HEK293 (cell line): ENCODE measurements around the gene SPEM3.

ENCODE experiments used
- CTCF ChIA-PET: fragments of 350-600 bp; formaldehyde crosslinking; extraction: SDS; loops from one replicate; lab custom pipeline; 2021; ENCODE audit warnings: antibody characterized with exemption; lab: Yijun Ruan, JAX
- POLR2A ChIA-PET: fragments of 300-600 bp; formaldehyde crosslinking; extraction: SDS; loops from one replicate; lab custom pipeline; 2020; ENCODE audit warnings: antibody characterized with exemption, inconsistent platforms; lab: Yijun Ruan, JAX
- H3K27ac ChIP-seq: fragments of 200-500 bp; sonication (Bioruptor generic); 2 replicates; pipeline ENCODE4 v1.5.1; 2014; ENCODE audit warnings: low read depth, low read length, control low read depth, inconsistent platforms; ENCODE audit errors: extremely low read depth
- H3K36me3 ChIP-seq, 2 experiments: fragments of 200-500 bp in 1 of 2; sonication (Bioruptor generic) in 1 of 2; 1 replicate in 1 of 2; 2 replicates in 1 of 2; pipeline ENCODE4 v1.5.1; 2014 to 2017; ENCODE audit warnings: inconsistent platforms in 2 of 2, low read length in 2 of 2; ENCODE audit not compliant: control insufficient read depth in 2 of 2, insufficient read depth in 1 of 2
- H3K4me1 ChIP-seq: fragments of 200-500 bp; sonication (Bioruptor generic); 2 replicates; pipeline ENCODE4 v1.5.1; 2014; ENCODE audit warnings: mild to moderate bottlenecking, low read length, inconsistent platforms; ENCODE audit not compliant: control insufficient read depth, insufficient read depth
- H3K4me3 ChIP-seq: 2 replicates; pipeline ENCODE4 v1.5.1; 2011; ENCODE audit warnings: low read depth, mild to moderate bottlenecking, control low read depth, low read length, moderate library complexity
- H3K9me3 ChIP-seq: fragments of 200-500 bp; sonication (Bioruptor generic); 2 replicates; pipeline ENCODE4 v1.5.1; 2014; ENCODE audit warnings: low read depth, low read length, inconsistent platforms; ENCODE audit not compliant: control insufficient read depth, insufficient read depth
- FEZF1 ChIP-seq: fragments of 450-650 bp; formaldehyde crosslinking; IDR thresholded peaks from 2 replicates; pipeline ENCODE4 v1.5.1; 2016; ENCODE audit warnings: missing biosample characterization, missing genetic modification characterization
- GLI4 ChIP-seq: fragments of 450-650 bp; formaldehyde crosslinking; IDR thresholded peaks from 2 replicates; pipeline ENCODE4 v1.5.1; 2016; ENCODE audit warnings: missing biosample characterization, missing genetic modification characterization
- GLIS1 ChIP-seq: fragments of 450-650 bp; formaldehyde crosslinking; IDR thresholded peaks from 2 replicates; pipeline ENCODE4 v1.5.1; 2016; ENCODE audit warnings: missing biosample characterization, missing genetic modification characterization
- KLF1 ChIP-seq: fragments of 450-650 bp; formaldehyde crosslinking; IDR thresholded peaks from 2 replicates; pipeline ENCODE4 v1.5.1; 2016; ENCODE audit warnings: missing biosample characterization, missing genetic modification characterization
- PRDM1 ChIP-seq: fragments of 450-650 bp; formaldehyde crosslinking; IDR thresholded peaks from 2 replicates; pipeline ENCODE4; 2016; ENCODE audit warnings: missing biosample characterization, missing genetic modification characterization
- RBAK ChIP-seq: fragments of 450-650 bp; formaldehyde crosslinking; IDR thresholded peaks from 2 replicates; pipeline ENCODE4 v1.5.1; 2016; ENCODE audit warnings: missing biosample characterization, missing genetic modification characterization
- SP2 ChIP-seq: fragments of 450-650 bp; formaldehyde crosslinking; IDR thresholded peaks from 2 replicates; pipeline ENCODE4 v1.5.1; 2016; ENCODE audit warnings: missing biosample characterization, missing genetic modification characterization
- SP3 ChIP-seq: fragments of 450-650 bp; formaldehyde crosslinking; IDR thresholded peaks from 2 replicates; pipeline ENCODE4 v1.5.1; 2016; ENCODE audit warnings: missing biosample characterization, missing genetic modification characterization
- TRIM28 ChIP-seq: IDR thresholded peaks from 2 replicates; pipeline ENCODE4 v1.6.1; 2011; ENCODE audit warnings: low read length, control low read depth, borderline replicate concordance
- ZBTB1 ChIP-seq: fragments of 450-650 bp; formaldehyde crosslinking; IDR thresholded peaks from 2 replicates; pipeline ENCODE4 v1.5.1; 2016; ENCODE audit warnings: missing biosample characterization, missing genetic modification characterization
- ZBTB17 ChIP-seq: fragments of 450-650 bp; formaldehyde crosslinking; IDR thresholded peaks from 2 replicates; pipeline ENCODE4 v1.5.1; 2016; ENCODE audit warnings: missing biosample characterization, missing genetic modification characterization
- ZBTB48 ChIP-seq: fragments of 450-650 bp; formaldehyde crosslinking; IDR thresholded peaks from 2 replicates; pipeline ENCODE4 v1.5.1; 2016; ENCODE audit warnings: missing biosample characterization, missing genetic modification characterization
- ZFP37 ChIP-seq: fragments of 450-650 bp; formaldehyde crosslinking; IDR thresholded peaks from 2 replicates; pipeline ENCODE4 v1.5.1; 2016; ENCODE audit warnings: missing biosample characterization, missing genetic modification characterization
- ZFP69B ChIP-seq: fragments of 450-650 bp; formaldehyde crosslinking; IDR thresholded peaks from 2 replicates; pipeline ENCODE4 v1.5.1; 2016; ENCODE audit warnings: missing biosample characterization, missing genetic modification characterization
- ZNF221 ChIP-seq: fragments of 450-650 bp; formaldehyde crosslinking; IDR thresholded peaks from 2 replicates; pipeline ENCODE4 v1.5.1; 2017; ENCODE audit warnings: missing biosample characterization, missing genetic modification characterization, borderline replicate concordance
- ZNF416 ChIP-seq: fragments of 450-650 bp; formaldehyde crosslinking; IDR thresholded peaks from 2 replicates; pipeline ENCODE4 v1.5.1; 2016; ENCODE audit warnings: missing biosample characterization, missing genetic modification characterization
- ZNF560 ChIP-seq: fragments of 450-650 bp; formaldehyde crosslinking; IDR thresholded peaks from 2 replicates; pipeline ENCODE4 v1.5.1; 2017; ENCODE audit warnings: missing biosample characterization, missing genetic modification characterization, borderline replicate concordance
- ZNF571 ChIP-seq: fragments of 450-650 bp; formaldehyde crosslinking; IDR thresholded peaks from 2 replicates; pipeline ENCODE4 v1.5.0; 2017; ENCODE audit warnings: missing biosample characterization, missing genetic modification characterization
- ZNF596 ChIP-seq: fragments of 450-650 bp; IDR thresholded peaks from 2 replicates; pipeline ENCODE4 v1.5.0; 2018; ENCODE audit warnings: missing biosample characterization, mild to moderate bottlenecking, missing genetic modification characterization, moderate library complexity
- ZNF621 ChIP-seq: fragments of 450-650 bp; formaldehyde crosslinking; IDR thresholded peaks from 2 replicates; pipeline ENCODE4 v1.5.1; 2017; ENCODE audit warnings: missing biosample characterization, missing genetic modification characterization
- ZNF785 ChIP-seq: fragments of 450-650 bp; formaldehyde crosslinking; IDR thresholded peaks from 2 replicates; pipeline ENCODE4 v1.5.1; 2016; ENCODE audit warnings: missing biosample characterization, missing genetic modification characterization
- ZSCAN23 ChIP-seq: fragments of 450-650 bp; formaldehyde crosslinking; IDR thresholded peaks from 2 replicates; pipeline ENCODE4 v1.5.1; 2016; ENCODE audit warnings: missing biosample characterization, missing genetic modification characterization
- ZSCAN30 ChIP-seq: fragments of 450-650 bp; IDR thresholded peaks from 2 replicates; pipeline ENCODE4 v1.5.1; 2018; ENCODE audit warnings: missing biosample characterization, mild to moderate bottlenecking, missing genetic modification characterization, moderate library complexity
- TF ChIP-seq, protein P1 (sequence below): fragments of 450-650 bp; formaldehyde crosslinking; IDR thresholded peaks from 2 replicates; pipeline ENCODE4 v1.5.1; 2017; ENCODE audit warnings: missing biosample characterization, missing genetic modification characterization
- TF ChIP-seq, protein P2 (sequence below): fragments of 450-650 bp; formaldehyde crosslinking; IDR thresholded peaks from 2 replicates; pipeline ENCODE4; 2016; ENCODE audit warnings: missing biosample characterization, missing genetic modification characterization
- TF ChIP-seq, protein P3 (sequence below): fragments of 450-650 bp; formaldehyde crosslinking; IDR thresholded peaks from 2 replicates; pipeline ENCODE4 v1.5.1; 2016; ENCODE audit warnings: missing biosample characterization, missing genetic modification characterization
- TF ChIP-seq, protein P4 (sequence below): fragments of 450-650 bp; formaldehyde crosslinking; IDR thresholded peaks from 2 replicates; pipeline ENCODE4 v1.5.1; 2017; ENCODE audit warnings: missing biosample characterization, missing genetic modification characterization
- TF ChIP-seq, protein P5 (sequence below): fragments of 450-650 bp; formaldehyde crosslinking; IDR thresholded peaks from 2 replicates; pipeline ENCODE4 v1.5.1; 2017; ENCODE audit warnings: missing biosample characterization, mild to moderate bottlenecking, missing genetic modification characterization, moderate library complexity

SPEM3 gene

DNA sequence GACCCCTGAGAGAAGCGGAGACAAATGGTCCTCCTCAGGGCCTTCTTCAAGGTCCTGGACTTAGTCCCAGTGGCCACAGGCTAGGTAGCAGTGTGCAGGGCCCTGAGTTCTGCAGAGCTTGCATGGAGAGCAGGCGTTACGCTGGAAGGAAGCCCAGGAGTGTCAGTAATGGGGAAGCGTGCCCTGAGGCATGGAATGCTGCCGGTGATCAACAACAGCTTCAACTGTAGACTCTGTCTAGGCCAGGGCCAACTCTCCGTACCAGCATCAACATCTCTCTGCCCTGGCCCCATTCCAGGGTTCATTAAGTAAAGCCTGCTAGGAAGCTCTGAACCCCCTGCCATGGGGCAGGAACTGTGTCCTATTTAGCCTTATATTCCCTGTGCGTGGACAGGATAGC lies 48.3 kb upstream of the SPEM3 start:
- TF ChIP-seq GLI4 (tag by site-specific recombination) (no peak), ZBTB1 (tag by site-specific recombination) (no peak), PRDM1 (no peak), ZNF221 (no peak), ZNF785 (tag by site-specific recombination) (no peak), ZSCAN23 (no peak), SP3 (tag by site-specific recombination) (no peak), ZNF621 (no peak), FEZF1 (tag by site-specific recombination) (no peak), ZNF596 (tag by site-specific recombination) (no peak), ZFP69B (no peak), RBAK (tag by site-specific recombination) (no peak)
- TF ChIP-seq, protein P1, sequence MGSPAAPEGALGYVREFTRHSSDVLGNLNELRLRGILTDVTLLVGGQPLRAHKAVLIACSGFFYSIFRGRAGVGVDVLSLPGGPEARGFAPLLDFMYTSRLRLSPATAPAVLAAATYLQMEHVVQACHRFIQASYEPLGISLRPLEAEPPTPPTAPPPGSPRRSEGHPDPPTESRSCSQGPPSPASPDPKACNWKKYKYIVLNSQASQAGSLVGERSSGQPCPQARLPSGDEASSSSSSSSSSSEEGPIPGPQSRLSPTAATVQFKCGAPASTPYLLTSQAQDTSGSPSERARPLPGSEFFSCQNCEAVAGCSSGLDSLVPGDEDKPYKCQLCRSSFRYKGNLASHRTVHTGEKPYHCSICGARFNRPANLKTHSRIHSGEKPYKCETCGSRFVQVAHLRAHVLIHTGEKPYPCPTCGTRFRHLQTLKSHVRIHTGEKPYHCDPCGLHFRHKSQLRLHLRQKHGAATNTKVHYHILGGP, result no peak
- TF ChIP-seq, protein P2, sequence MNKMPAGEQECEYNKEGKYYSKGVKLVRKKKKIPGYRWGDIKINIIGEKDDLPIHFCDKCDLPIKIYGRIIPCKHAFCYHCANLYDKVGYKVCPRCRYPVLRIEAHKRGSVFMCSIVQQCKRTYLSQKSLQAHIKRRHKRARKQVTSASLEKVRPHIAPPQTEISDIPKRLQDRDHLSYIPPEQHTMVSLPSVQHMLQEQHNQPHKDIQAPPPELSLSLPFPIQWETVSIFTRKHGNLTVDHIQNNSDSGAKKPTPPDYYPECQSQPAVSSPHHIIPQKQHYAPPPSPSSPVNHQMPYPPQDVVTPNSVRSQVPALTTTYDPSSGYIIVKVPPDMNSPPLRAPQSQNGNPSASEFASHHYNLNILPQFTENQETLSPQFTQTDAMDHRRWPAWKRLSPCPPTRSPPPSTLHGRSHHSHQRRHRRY (tag by site-specific recombination), result no peak
- Histone ChIP-seq H3K4me3 (peak overlapping the region; percentile 47; the same call in 1 of the 2 replicates), H3K9me3 (no peaks in the 10 kb centered on the region), H3K27ac (no peak overlapping the region), H3K36me3 (no peaks in the 10 kb centered on the region), H3K4me1 (no peaks in the 10 kb centered on the region)
- CTCF ChIA-PET, result interaction anchor here (0.6 to 1.3 kb wide), 4 partner anchors 9 to 180 kb away, joined by 3 to 5 read pairs (median 4); no protein-coding TSS in a partner anchor
- POLR2A ChIA-PET, result interaction anchor here (1.3 kb wide), 1 partner anchor 24 kb away, joined by 9 read pairs; the partner anchor contains the start of gene TMEM256

DNA sequence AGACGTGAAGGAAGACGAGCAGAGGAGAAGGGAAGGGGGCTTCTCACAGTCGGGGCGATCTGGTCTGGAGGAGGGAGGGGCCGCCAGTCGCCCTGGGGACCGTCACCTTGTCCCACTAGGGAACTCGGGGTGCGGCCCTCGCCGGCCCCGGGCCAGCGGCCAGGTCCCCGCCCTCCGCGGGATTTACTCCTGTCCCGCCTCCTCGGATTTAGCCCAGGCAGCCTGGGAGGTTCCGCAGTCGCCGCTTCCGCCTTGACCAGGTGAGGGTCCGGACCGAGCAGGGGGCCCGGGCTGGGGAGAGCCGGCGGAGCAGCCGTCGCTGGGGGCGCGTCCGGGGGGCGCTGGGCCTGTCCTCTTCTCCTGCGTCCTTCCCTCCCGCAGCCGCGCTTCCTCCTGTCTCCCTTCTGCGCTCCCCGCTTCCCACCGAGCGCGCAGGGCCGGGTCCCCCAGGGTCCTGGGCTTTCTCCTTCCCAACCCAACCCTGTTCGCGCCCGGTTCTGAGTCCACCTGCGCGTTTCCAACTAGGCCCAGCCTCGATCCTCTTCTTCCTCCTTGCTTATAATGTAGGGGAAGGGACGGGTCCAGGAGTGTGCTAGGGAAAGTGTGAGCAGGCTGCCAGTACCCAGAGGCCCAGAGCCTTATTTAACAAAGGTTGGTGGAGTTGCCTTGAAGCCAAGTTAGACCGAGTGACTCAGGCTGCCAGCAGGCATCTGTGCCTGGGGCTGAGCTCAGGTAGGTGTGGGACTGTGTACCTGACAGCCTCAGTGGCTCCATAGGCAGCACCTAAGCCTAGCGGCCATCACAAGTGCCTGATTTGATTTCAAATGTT lies 47.6 kb upstream of the SPEM3 start, which contains the start of gene TNK1:
Gene TNK1, plus strand, starts transcription at position 235 of the 829 bp plus-strand sequence. CDS start 1,838 bp downstream, outside the sequence.
- Histone ChIP-seq H3K4me3 (peak within 1 kb of the TSS; percentile 47), H3K27ac (no peak within 1 kb of the TSS), H3K36me3 (no peaks in the 10 kb centered on the region), H3K4me1 (no peaks in the 10 kb centered on the region), H3K9me3 (no peaks in the 10 kb centered on the region)
- CTCF ChIA-PET, result interaction anchor here (0.7 to 1.3 kb wide), 4 partner anchors 18 to 180 kb away, joined by 3 to 5 read pairs (median 4); no protein-coding TSS in a partner anchor
- POLR2A ChIA-PET, result interaction anchor here (0.8 to 1.3 kb wide), 2 partner anchors 23 kb away, joined by 3 to 9 read pairs; partner anchors contain the start of gene TMEM256
- TF ChIP-seq ZNF560 (no peak), ZFP37 (no peak), ZSCAN30 (peak; percentile 48; the same call in 1 of the 2 replicates), SP2 (tag by site-specific recombination) (peak; percentile 54), GLIS1 (peak; percentile 86), KLF1 (tag by site-specific recombination) (peak; percentile 48; the same call in 1 of the 2 replicates), ZBTB48 (peak; percentile 62; the same call in 1 of the 2 replicates), ZNF571 (tag by site-specific recombination) (no peak), TRIM28 (no peak), ZBTB17 (tag by site-specific recombination) (no peak), ZNF416 (tag by site-specific recombination) (no peak)
- TF ChIP-seq, protein P3, sequence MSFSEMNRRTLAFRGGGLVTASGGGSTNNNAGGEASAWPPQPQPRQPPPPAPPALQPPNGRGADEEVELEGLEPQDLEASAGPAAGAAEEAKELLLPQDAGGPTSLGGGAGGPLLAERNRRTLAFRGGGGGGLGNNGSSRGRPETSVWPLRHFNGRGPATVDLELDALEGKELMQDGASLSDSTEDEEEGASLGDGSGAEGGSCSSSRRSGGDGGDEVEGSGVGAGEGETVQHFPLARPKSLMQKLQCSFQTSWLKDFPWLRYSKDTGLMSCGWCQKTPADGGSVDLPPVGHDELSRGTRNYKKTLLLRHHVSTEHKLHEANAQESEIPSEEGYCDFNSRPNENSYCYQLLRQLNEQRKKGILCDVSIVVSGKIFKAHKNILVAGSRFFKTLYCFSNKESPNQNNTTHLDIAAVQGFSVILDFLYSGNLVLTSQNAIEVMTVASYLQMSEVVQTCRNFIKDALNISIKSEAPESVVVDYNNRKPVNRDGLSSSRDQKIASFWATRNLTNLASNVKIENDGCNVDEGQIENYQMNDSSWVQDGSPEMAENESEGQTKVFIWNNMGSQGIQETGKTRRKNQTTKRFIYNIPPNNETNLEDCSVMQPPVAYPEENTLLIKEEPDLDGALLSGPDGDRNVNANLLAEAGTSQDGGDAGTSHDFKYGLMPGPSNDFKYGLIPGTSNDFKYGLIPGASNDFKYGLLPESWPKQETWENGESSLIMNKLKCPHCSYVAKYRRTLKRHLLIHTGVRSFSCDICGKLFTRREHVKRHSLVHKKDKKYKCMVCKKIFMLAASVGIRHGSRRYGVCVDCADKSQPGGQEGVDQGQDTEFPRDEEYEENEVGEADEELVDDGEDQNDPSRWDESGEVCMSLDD, result no peak
- TF ChIP-seq, protein P4, sequence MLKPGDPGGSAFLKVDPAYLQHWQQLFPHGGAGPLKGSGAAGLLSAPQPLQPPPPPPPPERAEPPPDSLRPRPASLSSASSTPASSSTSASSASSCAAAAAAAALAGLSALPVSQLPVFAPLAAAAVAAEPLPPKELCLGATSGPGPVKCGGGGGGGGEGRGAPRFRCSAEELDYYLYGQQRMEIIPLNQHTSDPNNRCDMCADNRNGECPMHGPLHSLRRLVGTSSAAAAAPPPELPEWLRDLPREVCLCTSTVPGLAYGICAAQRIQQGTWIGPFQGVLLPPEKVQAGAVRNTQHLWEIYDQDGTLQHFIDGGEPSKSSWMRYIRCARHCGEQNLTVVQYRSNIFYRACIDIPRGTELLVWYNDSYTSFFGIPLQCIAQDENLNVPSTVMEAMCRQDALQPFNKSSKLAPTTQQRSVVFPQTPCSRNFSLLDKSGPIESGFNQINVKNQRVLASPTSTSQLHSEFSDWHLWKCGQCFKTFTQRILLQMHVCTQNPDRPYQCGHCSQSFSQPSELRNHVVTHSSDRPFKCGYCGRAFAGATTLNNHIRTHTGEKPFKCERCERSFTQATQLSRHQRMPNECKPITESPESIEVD (tag by site-specific recombination), result no peak
- TF ChIP-seq, protein P5, sequence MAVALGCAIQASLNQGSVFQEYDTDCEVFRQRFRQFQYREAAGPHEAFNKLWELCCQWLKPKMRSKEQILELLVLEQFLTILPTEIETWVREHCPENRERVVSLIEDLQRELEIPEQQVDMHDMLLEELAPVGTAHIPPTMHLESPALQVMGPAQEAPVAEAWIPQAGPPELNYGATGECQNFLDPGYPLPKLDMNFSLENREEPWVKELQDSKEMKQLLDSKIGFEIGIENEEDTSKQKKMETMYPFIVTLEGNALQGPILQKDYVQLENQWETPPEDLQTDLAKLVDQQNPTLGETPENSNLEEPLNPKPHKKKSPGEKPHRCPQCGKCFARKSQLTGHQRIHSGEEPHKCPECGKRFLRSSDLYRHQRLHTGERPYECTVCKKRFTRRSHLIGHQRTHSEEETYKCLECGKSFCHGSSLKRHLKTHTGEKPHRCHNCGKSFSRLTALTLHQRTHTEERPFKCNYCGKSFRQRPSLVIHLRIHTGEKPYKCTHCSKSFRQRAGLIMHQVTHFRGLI, result no peak
